Measurements from ENCODE around the gene PAX5.
A peak's percentile ranks its signal among the peaks of the same experiment; 100 is the strongest.

The PAX5 gene

GRCh38 chr9:36985769-36986467 is 48.1 kb downstream of the PAX5 start:
- in situ Hi-C loops (cut with HindIII; ENCODE audit: low pct_ligation_motif_present, low sequenced_read_pairs) = no loop called here
- TF ChIP-seq CTCF (IDR thresholded peaks at IDR 0.05; ENCODE audit: low read depth, low read length, missing control alignments) = no peak
- Histone ChIP-seq H3K27ac (no peak overlapping the region), H3K4me3 (ENCODE audit: low read depth, low read length) (no peak overlapping the region), H3K36me3 (replicated peaks) (no peaks in the 10 kb centered on the region), H3K27me3 (replicated peaks) (peaks cover 63% of the 10 kb centered on the region)
- DNase-seq = no peak

GRCh38 chr9:36985061-36985768 is 48.9 kb downstream of the PAX5 start:
- no peak for DNase-seq
- Histone ChIP-seq H3K27me3 (replicated peaks) (peaks cover 70% of the 10 kb centered on the region), H3K27ac (no peak overlapping the region), H3K36me3 (replicated peaks) (no peaks in the 10 kb centered on the region), H3K4me3 (ENCODE audit: low read depth, low read length) (no peak overlapping the region)
- in situ Hi-C loops (cut with HindIII; ENCODE audit: low pct_ligation_motif_present, low sequenced_read_pairs) = no loop called here
- TF ChIP-seq CTCF (IDR thresholded peaks at IDR 0.05; ENCODE audit: low read depth, low read length, missing control alignments) = no peak

- DNase-seq = no peak
- Histone ChIP-seq H3K4me3 (ENCODE audit: low read depth, low read length) (no peak overlapping the region), H3K27me3 (replicated peaks) (peaks cover 40% of the 10 kb centered on the region), H3K27ac (no peak overlapping the region), H3K36me3 (replicated peaks) (no peaks in the 10 kb centered on the region)
- TF ChIP-seq CTCF (IDR thresholded peaks at IDR 0.05; ENCODE audit: low read depth, low read length, missing control alignments) = peak; percentile 6
- in situ Hi-C loops (cut with HindIII; ENCODE audit: low pct_ligation_motif_present, low sequenced_read_pairs) = no loop called here
Measured at GRCh38 chr9:36980148-36980974, 53.7 kb downstream of the PAX5 start.

- no peak overlapping the region for H3K4me3 ChIP-seq (ENCODE audit: low read depth, low read length)
- peaks cover 17% of the 10 kb centered on the region for H3K27me3 ChIP-seq (replicated peaks)
- no peaks in the 10 kb centered on the region for H3K36me3 ChIP-seq (replicated peaks)
- no peak overlapping the region for H3K27ac ChIP-seq
- DNase-seq = no peak
- no peak for TF ChIP-seq CTCF (IDR thresholded peaks at IDR 0.05; ENCODE audit: low read depth, low read length, missing control alignments)
- in situ Hi-C loops (cut with HindIII; ENCODE audit: low pct_ligation_motif_present, low sequenced_read_pairs) = no loop called here
Measured at GRCh38 chr9:36976371-36977030, 57.6 kb downstream of the PAX5 start.

- no peak overlapping the region for H3K27ac ChIP-seq
- in situ Hi-C loops (cut with HindIII; ENCODE audit: low pct_ligation_motif_present, low sequenced_read_pairs) = no loop called here
- H3K27me3 ChIP-seq (replicated peaks) = peaks cover 18% of the 10 kb centered on the region
- no peak for DNase-seq
- H3K36me3 ChIP-seq (replicated peaks) = no peaks in the 10 kb centered on the region
- no peak overlapping the region for H3K4me3 ChIP-seq (ENCODE audit: low read depth, low read length)
- peak; percentile 52 for TF ChIP-seq CTCF (IDR thresholded peaks at IDR 0.05; ENCODE audit: low read depth, low read length, missing control alignments)
Measured at GRCh38 chr9:36974731-36975130, 59.3 kb downstream of the PAX5 start.
